ENCODE data around the gene MED8.

The MED8 gene

DNA sequence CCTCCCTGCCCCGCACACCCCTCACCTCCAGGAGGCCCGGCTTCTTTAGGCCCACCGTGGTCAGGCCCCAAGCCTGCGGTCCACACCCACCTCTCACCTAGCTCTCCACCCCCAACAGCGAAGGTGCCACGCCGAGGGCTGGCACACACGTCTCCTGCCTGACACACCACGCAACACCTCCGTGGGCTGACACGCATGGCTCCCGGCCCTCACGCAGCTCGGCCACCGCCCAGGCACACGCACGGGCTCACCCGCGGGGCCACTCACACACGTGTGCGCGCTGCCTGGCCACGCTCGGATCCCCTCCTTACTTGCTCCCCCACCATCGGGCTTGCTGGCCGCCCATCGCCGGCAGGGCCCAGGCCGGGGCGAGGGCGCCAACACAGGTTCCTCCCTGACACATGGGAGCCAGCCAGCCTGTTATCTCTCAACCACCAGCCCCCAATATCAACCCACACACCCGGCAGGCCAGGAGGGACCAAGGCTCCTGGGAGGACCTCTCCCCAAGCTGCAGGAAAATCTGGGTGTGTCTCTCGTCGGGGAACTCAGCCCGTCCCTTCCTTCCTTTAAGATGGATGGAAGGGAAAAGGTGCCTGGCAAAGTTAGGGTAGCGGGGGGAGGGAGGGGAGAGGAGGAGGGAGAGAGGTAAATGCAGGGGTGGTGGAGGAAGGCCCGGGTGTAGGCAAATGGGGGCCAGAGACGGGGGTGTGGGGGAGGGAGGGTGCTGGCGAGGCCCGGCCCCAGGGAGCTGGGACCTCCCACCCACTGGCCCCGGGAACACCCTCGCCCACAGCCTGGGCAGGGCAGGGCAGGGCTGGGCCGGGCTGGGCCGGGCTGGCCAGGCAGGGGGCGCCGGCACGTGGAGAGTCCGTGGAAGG lies 22.3 kb downstream of the MED8 start:
- TF ChIP-seq, protein P1, sequence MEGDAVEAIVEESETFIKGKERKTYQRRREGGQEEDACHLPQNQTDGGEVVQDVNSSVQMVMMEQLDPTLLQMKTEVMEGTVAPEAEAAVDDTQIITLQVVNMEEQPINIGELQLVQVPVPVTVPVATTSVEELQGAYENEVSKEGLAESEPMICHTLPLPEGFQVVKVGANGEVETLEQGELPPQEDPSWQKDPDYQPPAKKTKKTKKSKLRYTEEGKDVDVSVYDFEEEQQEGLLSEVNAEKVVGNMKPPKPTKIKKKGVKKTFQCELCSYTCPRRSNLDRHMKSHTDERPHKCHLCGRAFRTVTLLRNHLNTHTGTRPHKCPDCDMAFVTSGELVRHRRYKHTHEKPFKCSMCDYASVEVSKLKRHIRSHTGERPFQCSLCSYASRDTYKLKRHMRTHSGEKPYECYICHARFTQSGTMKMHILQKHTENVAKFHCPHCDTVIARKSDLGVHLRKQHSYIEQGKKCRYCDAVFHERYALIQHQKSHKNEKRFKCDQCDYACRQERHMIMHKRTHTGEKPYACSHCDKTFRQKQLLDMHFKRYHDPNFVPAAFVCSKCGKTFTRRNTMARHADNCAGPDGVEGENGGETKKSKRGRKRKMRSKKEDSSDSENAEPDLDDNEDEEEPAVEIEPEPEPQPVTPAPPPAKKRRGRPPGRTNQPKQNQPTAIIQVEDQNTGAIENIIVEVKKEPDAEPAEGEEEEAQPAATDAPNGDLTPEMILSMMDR (IDR thresholded peaks at IDR 0.05; ENCODE audit: low read depth, low read length): no peak
- DNase-seq: no peak
- H3K9me3 ChIP-seq: no peaks in the 10 kb centered on the region
- H3K27me3 ChIP-seq: no peaks in the 10 kb centered on the region
- H3K4me1 ChIP-seq: no peaks in the 10 kb centered on the region
- peaks cover 3% of the 10 kb centered on the region for H3K36me3 ChIP-seq
- H3K4me3 ChIP-seq (ENCODE audit: low read depth, low read length): peak overlapping the region; percentile 72

DNA sequence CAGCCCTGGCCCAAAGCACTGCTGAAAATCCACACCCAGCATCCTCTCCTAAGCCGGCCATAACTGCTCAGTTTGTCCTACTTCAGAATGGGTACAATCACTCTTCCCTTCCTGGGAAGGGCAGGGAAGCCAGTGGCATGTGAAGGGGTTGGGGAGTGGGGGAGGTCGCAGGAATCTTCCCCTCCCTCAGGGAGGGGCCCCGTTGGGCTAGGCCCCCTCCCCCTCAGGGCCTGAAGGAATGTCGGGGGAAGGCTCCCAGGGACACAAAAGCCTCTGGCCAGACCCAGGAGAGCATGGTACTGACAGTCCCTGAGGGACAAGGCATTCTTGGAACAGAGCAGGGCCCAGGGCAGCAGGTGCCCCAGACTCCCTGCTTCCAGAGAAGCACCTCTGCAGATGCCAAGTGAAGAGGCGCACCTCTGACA lies 23.0 kb downstream of the MED8 start:
- Histone ChIP-seq H3K4me1 (no peaks in the 10 kb centered on the region), H3K27me3 (no peaks in the 10 kb centered on the region), H3K4me3 (ENCODE audit: low read depth, low read length) (peak overlapping the region; percentile 72), H3K36me3 (peaks cover 8% of the 10 kb centered on the region), H3K9me3 (no peaks in the 10 kb centered on the region)
- TF ChIP-seq, protein P1 (IDR thresholded peaks at IDR 0.05; ENCODE audit: low read depth, low read length): no peak
- DNase-seq: no peak

DNA sequence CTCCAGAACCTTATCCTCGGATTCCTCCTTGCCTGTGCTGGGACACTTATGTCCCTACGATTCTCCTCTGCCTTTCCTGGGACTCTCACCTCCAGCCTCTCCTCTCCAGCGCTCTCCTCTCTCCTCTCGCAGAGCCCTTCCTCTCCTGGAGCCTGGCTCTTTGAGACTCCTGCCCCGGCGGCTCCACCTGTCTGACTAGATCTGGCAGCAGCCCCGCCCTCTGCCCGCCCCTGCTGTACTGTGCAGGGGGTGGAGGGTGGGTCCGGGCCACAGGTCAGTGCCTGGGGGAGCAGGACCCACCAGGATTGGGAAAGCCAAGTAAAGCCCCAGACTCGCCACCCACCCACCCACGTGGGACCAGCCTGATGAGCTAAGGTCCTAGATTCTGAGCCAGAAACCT lies 23.4 kb downstream of the MED8 start:
- Histone ChIP-seq H3K27me3 (no peaks in the 10 kb centered on the region), H3K4me1 (no peaks in the 10 kb centered on the region), H3K4me3 (ENCODE audit: low read depth, low read length) (no peak overlapping the region), H3K9me3 (no peaks in the 10 kb centered on the region), H3K36me3 (peaks cover 12% of the 10 kb centered on the region)
- DNase-seq: no peak
- TF ChIP-seq, protein P1 (IDR thresholded peaks at IDR 0.05; ENCODE audit: low read depth, low read length): no peak

- no peaks in the 10 kb centered on the region for H3K9me3 ChIP-seq
- no peak for DNase-seq
- TF ChIP-seq, protein P1 (IDR thresholded peaks at IDR 0.05; ENCODE audit: low read depth, low read length): no peak
- no peaks in the 10 kb centered on the region for H3K4me1 ChIP-seq
- peaks cover 17% of the 10 kb centered on the region for H3K36me3 ChIP-seq
- H3K27me3 ChIP-seq: no peaks in the 10 kb centered on the region
- no peak overlapping the region for H3K4me3 ChIP-seq (ENCODE audit: low read depth, low read length)
Observed at GRCh38 chr1:43365678-43366077, 23.9 kb downstream of the MED8 start.

GRCh38 chr1:43363935-43364525 lies 25.6 kb downstream of the MED8 start:
- Histone ChIP-seq H3K9me3 (no peaks in the 10 kb centered on the region), H3K4me3 (ENCODE audit: low read depth, low read length) (no peak overlapping the region), H3K36me3 (peaks cover 27% of the 10 kb centered on the region), H3K4me1 (no peaks in the 10 kb centered on the region), H3K27me3 (no peaks in the 10 kb centered on the region)
- no peak for DNase-seq
- TF ChIP-seq, protein P1 (IDR thresholded peaks at IDR 0.05; ENCODE audit: low read depth, low read length): no peak

All from BE2C (cell line).